ENCODE results near the gene SLC37A2. TPM values are rescaled to one million over a fixed set of nuclear protein-coding genes. Genes with fewer than 3 reads are reported as not detected.

Gene SLC37A2
- polyA plus RNA-seq, 1 donor (not counting 4 experiments of a cell fraction or from before 2014, with no cell fraction given) = 21.0 TPM

DNA sequence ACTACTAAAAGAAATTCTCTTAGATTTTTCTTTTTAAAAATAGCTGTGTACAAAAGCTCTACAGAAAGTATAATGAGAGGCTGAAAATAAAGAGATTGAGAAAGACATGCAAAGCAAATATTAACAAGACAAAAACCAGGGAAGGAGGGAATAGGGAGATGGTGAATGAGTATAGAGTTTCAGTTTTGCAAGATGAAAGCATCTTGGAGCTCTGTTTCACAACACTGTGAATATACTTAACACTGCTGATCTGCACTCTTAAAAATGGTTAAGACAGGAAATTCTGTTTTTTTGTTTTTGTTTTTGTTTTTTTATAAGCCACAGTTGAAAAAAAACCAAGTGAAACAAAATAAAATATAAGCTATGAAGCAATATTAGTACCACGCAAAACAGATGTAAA, 42.8 kb downstream of the SLC37A2 start:
- Histone ChIP-seq H3K9ac (ENCODE audit: control insufficient read depth, extremely low read depth, insufficient read depth, low read length) (no peak overlapping the region), H3K9me3 (ENCODE audit: control insufficient read depth, low read depth, low read length) (no peaks in the 10 kb centered on the region), H3K4me2 (ENCODE audit: control insufficient read depth, extremely low read depth, insufficient read depth, low read depth, low read length) (no peak overlapping the region), H3K4me3 (ENCODE audit: control insufficient read depth in 2 of 3, extremely low read depth in 1 of 3, insufficient read depth in 2 of 3, low read depth in 1 of 3, low read length in 3 of 3) (no peak overlapping the region), H2AFZ (ENCODE audit: control insufficient read depth, low read length) (no peak overlapping the region), H3K4me1 (ENCODE audit: control insufficient read depth, extremely low read depth, insufficient read depth, low read length) (peaks cover 6% of the 10 kb centered on the region), H3K27ac (ENCODE audit: control insufficient read depth, insufficient read depth, low read length) (no peak overlapping the region), H3K9me1 (ENCODE audit: control insufficient read depth, extremely low read depth, insufficient read depth, low read length) (no peaks in the 10 kb centered on the region), H4K20me1 (ENCODE audit: control insufficient read depth, extremely low read depth, insufficient read depth, low read length) (no peaks in the 10 kb centered on the region), H3K27me3 (ENCODE audit: control insufficient read depth, extremely low read depth, insufficient read depth, low read length) (no peaks in the 10 kb centered on the region), H3K79me2 (ENCODE audit: control insufficient read depth, insufficient read depth, low read length) (peaks cover 13% of the 10 kb centered on the region), H3K36me3 (ENCODE audit: control insufficient read depth in 2 of 2, extremely low read depth in 1 of 2, insufficient read depth in 2 of 2, low read length in 2 of 2) (no peaks in the 10 kb centered on the region)
- dilution Hi-C loops (cut with MboI; ENCODE audit: extremely low pct_ligation_motif_present, low sequenced_read_pairs) = no loop called here
- TF ChIP-seq EZH2 (IDR thresholded peaks at IDR 0.05; ENCODE audit: low read length) = no peak
- TF ChIP-seq, protein P1, sequence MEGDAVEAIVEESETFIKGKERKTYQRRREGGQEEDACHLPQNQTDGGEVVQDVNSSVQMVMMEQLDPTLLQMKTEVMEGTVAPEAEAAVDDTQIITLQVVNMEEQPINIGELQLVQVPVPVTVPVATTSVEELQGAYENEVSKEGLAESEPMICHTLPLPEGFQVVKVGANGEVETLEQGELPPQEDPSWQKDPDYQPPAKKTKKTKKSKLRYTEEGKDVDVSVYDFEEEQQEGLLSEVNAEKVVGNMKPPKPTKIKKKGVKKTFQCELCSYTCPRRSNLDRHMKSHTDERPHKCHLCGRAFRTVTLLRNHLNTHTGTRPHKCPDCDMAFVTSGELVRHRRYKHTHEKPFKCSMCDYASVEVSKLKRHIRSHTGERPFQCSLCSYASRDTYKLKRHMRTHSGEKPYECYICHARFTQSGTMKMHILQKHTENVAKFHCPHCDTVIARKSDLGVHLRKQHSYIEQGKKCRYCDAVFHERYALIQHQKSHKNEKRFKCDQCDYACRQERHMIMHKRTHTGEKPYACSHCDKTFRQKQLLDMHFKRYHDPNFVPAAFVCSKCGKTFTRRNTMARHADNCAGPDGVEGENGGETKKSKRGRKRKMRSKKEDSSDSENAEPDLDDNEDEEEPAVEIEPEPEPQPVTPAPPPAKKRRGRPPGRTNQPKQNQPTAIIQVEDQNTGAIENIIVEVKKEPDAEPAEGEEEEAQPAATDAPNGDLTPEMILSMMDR (optimal IDR thresholded peaks at IDR 0.05 in 1 of 3, IDR thresholded peaks at IDR 0.05 in 1 of 3, conservative IDR thresholded peaks at IDR 0.05 in 1 of 3; ENCODE audit: extremely low read depth in 1 of 3, insufficient read depth in 2 of 3, low read length in 3 of 3) = no peak
- DNase-seq (ENCODE audit: low read depth, low spot score) = no peak
- no peak for FAIRE-seq

DNA sequence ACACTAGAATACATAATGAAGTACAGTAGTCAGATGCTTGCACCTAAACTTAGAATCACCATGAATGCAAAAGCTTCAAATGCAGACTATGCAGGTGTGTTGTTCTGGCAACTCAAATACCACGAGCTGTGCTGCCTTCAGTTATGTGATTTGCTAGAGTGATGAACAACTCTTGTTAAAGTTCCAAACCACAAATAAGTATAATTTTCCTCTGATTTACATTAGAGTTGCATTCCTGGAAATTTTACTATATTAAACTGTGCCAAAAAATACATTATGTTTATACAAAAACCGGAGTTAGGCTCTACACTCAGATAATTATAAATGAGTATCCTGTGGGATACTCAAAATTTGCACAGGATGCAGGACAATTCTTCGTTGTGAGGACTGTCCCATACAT, 45.4 kb downstream of the SLC37A2 start:
- Histone ChIP-seq H3K27me3 (ENCODE audit: control insufficient read depth, extremely low read depth, insufficient read depth, low read length) (no peaks in the 10 kb centered on the region), H3K4me3 (ENCODE audit: control insufficient read depth in 2 of 3, extremely low read depth in 1 of 3, insufficient read depth in 2 of 3, low read depth in 1 of 3, low read length in 3 of 3) (no peak overlapping the region), H3K9me1 (ENCODE audit: control insufficient read depth, extremely low read depth, insufficient read depth, low read length) (no peaks in the 10 kb centered on the region), H3K4me1 (ENCODE audit: control insufficient read depth, extremely low read depth, insufficient read depth, low read length) (peaks cover 6% of the 10 kb centered on the region), H3K9me3 (ENCODE audit: control insufficient read depth, low read depth, low read length) (no peaks in the 10 kb centered on the region), H2AFZ (ENCODE audit: control insufficient read depth, low read length) (no peak overlapping the region), H3K36me3 (ENCODE audit: control insufficient read depth in 2 of 2, extremely low read depth in 1 of 2, insufficient read depth in 2 of 2, low read length in 2 of 2) (no peaks in the 10 kb centered on the region), H3K4me2 (ENCODE audit: control insufficient read depth, extremely low read depth, insufficient read depth, low read depth, low read length) (no peak overlapping the region), H3K79me2 (ENCODE audit: control insufficient read depth, insufficient read depth, low read length) (peaks cover 15% of the 10 kb centered on the region), H4K20me1 (ENCODE audit: control insufficient read depth, extremely low read depth, insufficient read depth, low read length) (no peaks in the 10 kb centered on the region), H3K27ac (ENCODE audit: control insufficient read depth, insufficient read depth, low read length) (no peak overlapping the region), H3K9ac (ENCODE audit: control insufficient read depth, extremely low read depth, insufficient read depth, low read length) (no peak overlapping the region)
- DNase-seq (ENCODE audit: low read depth, low spot score) = no peak
- TF ChIP-seq, protein P1 (optimal IDR thresholded peaks at IDR 0.05 in 1 of 3, IDR thresholded peaks at IDR 0.05 in 1 of 3, conservative IDR thresholded peaks at IDR 0.05 in 1 of 3; ENCODE audit: extremely low read depth in 1 of 3, insufficient read depth in 2 of 3, low read length in 3 of 3) = no peak
- TF ChIP-seq EZH2 (IDR thresholded peaks at IDR 0.05; ENCODE audit: low read length) = no peak
- FAIRE-seq = no peak
- dilution Hi-C loops (cut with MboI; ENCODE audit: extremely low pct_ligation_motif_present, low sequenced_read_pairs) = no loop called here

Measured in keratinocyte (primary cell).